Stimulated activated CD4-positive, alpha-beta T cell treated with anti-CD3 and anti-CD28 coated beads, Interleukin-4, amount 100 ng/mL, for 48 hours (primary cell): ENCODE data around the gene CLRN1.

ENCODE experiments used
- DNase-seq, 2 donors: peaks; one replicate each; pipeline ENCODE4 v3.0.0-alpha.2; 2020; ENCODE audit warnings: low read depth in 2 of 2

The CLRN1 gene

DNA sequence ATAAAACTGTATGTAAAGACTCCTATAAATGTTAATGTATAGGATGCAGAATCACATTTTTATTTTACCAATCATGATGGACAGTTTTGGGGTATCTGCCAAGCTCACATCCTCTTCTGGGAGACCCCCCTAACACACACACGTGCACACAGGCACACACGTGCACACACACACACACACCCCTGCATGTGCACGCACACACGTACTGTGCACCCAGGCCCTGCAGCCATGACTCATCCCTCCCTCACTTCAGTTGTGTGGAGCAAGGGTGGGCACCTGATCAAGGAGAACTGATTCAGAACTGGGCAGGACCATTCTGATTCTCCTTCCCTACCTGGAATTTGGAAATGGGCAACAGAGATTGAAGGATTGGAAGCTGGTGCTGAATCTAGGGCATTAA lies 51.3 kb downstream of the CLRN1 start:
- DNase-seq: no peak

DNA sequence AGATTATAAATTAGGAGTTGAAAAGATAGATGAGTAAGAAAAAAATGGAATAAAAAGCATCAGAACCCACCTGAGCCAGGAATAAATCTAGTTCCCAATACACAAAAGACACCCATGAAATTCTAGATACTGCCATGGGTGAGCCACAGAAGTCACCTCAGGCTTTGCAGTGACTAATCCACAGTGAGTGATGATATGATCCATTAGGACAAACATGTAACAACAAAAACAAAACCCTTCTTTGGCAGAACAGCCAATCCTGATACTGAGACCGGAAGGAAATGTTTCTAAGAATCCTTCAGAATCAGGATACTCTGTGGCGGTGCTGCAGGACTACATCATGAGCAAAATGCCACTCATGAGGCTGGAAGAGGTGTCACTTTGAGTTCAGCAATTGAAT lies 52.3 kb downstream of the CLRN1 start:
- DNase-seq: no peak

DNA sequence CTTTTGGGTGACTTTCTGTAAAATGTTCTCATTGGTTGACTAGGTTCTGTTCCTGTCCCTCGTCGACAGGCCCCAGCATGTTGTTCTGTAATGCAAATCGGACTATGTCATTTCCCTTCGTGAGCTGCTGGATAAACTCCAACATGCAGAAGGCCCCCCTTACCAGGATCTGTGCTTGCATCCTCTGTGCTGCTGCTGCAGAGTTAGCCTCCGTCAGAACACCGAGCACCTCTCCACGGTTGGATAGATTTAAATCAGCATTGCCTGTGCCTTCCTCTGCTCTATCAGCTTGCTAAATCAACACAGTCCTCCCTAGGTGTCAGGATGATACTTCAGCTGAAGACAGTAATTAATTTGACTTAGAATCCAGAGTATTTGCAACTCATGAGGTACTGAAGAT lies 54.6 kb downstream of the CLRN1 start:
- DNase-seq: no peak

DNA sequence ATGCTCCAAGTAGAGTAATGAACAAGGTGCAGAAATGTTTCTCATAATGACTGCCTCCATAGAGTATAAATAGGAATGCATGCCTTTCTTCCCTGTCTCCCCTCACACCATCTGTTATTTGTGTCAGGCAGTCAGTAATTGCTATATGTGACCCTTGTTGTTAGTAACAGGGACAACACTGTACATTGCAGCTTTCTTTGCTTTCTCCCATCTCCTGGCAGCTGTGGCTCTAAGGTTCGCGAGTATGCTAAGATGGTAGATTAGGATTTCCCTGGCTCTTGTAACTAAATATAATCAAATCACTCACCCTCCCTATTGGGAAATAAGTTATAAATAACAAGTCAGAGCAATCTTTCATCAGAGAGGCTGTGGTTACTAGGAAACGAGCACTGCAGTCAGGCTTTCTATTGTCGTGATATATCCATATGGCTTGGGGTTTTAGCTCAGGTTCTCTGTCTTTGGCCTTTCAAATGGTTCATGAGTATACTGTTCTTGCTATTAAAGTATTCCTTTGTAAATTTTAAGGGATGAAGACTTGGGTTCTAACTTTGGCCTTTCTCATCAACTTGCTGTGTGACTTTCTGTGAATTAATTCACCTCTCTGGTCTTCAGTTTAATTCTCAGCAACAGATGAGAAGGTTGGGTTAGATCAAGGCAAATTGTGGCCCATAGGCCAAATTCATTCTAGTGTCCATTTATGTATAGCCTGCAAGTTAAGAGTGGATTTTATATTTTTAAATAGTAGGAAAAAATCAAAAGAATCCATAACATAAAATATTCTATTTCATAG lies 59.2 kb downstream of the CLRN1 start:
- no peak for DNase-seq

DNA sequence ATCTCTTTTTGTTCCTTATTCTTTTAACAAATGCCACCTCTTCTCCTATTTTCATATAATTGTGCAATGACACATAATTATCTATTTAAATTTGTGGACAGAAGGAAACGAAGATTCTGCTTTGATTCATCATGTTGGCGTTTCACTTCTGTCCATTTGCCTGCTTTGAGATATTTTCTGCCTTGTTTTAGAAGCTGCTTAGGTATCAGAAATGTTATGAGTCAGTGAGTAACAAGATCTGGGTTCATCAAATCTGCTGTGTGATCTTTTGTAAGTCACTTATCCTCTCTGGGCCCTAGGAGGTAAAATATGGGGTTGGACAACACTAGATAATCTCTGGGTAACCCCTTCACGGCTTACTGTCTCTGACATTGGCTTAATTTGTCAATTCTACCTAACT lies 60.0 kb downstream of the CLRN1 start:
- no peak for DNase-seq

DNA sequence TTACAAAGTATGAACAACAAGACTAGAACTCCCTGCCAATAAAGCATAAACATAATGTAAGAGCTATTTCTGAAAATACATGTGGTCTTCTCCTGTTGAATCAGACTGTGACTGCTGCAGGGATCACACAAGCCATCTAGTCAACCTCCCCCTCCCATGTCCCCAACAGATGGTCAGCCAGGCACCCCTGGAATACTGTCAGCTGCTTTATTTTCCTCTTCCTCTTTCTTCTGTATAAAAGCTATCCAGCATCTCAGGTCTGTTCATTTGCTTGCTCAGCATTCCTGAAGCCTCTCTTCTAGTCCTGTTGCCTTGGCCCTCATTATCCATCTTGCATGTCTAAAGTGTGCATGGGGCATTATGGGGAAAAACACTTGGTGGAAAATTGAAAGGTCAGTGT lies 60.8 kb downstream of the CLRN1 start:
- DNase-seq: no peak

DNA sequence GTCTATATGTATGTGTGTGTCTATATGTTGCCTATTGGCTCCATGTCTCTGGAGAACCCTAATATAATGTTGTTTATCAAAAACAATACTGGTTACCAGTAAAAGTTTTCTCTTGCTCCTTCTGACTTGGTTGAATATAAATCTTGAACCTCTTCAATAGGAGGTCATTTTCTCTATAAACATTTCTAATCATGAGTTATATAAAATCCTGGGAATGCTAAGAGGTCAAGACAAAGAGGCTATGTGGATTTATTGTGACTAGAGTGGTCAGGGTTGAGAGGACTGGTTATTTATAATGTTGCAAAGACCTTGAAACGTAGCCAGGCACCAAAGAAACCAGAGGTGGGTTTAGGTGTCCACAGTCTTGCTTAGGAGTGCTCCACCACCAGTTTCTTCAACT lies 66.1 kb downstream of the CLRN1 start:
- DNase-seq: no peak

DNA sequence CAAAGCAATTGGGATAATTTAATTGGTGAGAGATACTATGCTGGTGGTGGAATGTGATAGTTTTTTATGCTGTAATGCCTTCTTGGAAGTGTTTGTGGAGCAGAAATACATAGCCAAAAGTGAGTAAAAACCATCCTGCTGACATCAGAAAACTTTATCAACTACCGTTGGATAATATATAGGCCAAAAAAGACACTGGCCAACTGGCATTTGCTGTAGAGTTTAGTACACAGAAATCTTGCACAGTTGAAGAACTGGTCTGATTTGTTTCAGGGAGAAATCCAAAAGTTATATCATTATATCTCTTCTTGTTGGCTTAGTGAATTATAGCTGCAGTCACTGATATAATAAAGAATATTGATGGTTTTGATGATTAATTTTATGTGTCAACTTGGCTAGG lies 66.8 kb downstream of the CLRN1 start:
- DNase-seq: no peak

DNA sequence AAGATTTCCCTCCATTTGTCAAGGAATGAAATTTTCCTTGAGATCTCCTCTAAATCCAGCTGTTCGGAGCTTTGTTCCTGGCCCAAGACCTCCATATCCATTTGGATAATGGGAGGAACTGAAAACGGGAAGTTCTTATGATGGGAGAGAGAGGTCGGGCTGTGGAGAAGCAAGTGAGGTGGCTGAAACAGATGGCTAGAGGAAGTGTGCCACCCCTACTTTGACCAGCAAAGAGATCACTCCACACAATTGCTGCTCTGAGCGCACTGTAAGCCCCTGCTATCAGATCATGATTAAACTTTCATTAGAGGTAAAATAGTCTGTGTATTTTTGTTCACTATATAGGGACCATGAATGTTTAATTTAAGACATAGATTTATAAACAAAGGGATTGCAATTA lies 67.2 kb downstream of the CLRN1 start, which contains the start of gene MINDY4B:
Gene MINDY4B, minus strand, starts transcription at position 101 of the 400 bp plus-strand sequence. Its CDS starts 0 bp downstream, at position 101.
- DNase-seq: no peak

DNA sequence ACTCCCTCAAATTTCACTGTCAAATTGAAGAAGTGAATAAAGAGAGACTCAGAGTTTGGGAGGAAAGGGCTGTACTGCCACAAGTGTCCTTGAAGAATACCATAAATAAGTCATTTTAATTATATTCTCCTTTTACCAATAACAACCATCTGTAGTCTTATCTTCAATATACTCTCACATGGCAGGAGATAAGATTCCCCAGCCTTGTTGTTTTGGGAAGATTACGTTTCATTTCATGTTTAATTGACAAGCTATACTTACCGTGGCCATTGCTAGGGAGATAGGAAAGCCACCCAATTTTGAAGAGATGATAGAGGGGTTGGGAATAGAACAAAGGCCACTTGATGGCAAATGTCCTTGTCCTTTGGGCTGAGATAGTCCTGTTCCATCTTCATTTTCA lies 69.5 kb downstream of the CLRN1 start:
- no peak for DNase-seq

DNA sequence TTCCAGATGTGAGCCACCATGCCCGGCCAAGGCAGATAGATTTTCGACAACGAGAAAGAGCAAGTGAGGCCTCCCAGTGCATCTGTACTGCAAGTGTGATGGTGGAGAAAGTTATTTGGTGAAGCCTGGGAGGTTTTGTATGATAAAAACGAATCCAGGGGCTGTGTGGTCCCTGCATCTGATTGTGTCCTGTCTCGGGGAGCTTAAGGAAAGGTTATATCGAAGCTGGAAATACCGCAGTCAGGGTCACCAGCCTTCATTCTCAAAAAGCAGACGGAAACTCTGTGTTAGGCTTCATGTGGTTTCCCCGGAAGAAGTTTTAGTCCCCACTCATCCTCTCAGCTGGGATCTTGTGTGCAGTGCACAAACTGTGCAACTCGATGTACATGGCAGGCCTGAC lies 70.7 kb downstream of the CLRN1 start:
- DNase-seq: no peak

DNA sequence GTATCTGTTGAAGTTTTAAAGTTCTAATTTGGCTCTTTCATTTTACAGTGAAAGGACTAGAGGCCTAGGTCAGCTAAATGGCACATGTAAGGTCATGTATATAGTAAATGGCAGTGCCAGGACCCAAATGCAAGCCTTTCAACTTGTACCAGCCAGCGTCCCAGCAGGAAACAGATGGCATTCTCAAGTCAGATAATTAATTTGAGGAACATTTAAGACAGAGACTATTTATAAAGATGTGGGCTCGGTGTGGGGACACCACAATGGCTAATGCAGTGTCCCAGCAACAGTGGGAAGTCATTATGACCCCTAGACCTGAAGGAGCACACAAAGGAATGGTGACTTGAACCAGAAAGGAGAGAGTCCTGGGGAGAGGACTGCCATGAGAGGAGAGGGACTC lies 73.4 kb downstream of the CLRN1 start:
- DNase-seq: no peak

DNA sequence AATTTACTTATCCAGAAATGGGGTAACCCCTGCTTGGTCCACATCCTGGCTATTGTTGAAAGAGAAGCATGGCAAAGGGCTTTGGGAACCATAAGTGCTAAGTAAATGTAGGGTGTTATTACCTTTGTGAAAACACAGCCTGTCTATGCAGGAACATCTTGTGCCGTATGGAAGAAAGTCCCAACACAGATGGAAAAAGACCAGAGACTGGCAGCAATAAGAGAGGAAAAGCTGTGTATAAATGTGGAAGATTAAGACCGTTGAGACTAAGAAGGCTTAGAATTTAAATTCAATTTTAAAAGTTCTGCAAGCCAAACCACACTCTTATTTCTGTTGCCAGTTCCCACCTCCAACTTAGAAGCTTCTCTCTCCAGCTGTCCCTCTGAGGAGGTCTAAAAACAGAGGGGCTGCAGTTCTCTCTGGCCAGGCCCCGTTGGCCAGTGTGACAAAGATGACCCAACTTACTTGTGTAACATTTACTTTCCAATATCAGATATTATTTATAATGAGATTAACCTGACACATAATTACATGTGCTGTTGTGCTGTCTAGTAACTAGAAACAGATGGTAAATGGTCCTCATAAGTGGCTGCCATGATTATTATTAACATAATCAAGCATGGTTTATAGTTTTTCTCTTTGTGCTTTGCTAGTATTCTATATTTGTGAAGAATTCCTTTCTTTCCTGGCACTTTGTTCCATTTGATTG lies 74.3 kb downstream of the CLRN1 start:
- DNase-seq: no peak

DNA sequence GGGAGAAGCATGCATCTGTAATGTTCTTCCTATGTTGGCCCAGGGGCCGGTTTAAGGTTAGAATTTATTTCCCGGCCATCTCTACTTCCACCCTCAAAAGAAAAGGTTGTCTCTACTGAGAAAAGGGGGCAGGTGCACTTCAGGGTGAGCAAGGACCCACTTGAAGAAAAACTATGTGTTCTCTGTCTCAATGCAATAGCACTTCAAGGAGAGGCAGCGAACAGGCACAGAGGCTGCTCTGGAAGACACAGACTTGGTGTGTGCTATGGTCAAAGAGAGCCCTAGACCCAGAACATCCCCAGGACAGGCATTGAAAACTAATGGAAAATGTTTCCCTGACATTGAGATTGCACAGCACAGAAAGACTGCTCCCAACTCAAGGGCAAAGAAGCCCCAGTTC lies 74.9 kb downstream of the CLRN1 start:
- DNase-seq: no peak

DNA sequence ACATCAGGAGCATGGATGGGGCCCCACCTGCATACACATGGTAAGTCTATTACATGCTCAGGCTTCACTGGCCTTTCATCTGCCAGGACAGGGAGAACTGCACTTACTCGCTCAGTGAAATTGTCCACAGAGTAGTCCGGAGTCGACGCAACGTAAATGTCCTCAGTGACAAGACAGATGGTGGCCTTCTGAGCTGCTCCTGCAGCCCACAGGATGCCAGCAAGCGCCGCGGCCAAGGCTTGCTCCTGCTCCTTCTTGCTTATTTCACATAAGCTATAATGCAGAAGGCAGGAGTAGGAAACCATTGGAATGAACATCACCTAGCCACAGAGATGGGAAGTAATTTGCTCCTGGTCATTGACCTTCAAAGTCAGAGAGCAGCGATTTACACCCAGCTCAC lies 81.7 kb downstream of the CLRN1 start:
- no peak for DNase-seq

DNA sequence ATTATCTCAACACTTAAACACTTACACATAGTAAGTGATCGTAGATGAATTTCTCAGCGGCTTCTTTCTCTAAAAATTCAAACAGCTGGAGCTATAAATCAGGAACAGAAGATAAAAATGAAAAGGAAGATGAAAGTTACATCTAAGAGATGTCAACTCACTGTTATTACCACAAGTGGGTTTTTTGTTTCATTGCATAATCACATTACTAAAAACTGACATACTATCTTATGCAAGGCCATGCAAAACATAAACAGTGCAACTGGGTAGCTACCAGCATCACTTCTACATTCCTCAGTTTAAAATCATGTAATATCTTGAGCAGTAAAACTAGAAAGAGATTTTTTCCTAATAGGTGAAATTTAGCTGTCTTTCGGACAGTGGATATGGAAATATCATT lies 82.2 kb downstream of the CLRN1 start:
- DNase-seq: no peak

DNA sequence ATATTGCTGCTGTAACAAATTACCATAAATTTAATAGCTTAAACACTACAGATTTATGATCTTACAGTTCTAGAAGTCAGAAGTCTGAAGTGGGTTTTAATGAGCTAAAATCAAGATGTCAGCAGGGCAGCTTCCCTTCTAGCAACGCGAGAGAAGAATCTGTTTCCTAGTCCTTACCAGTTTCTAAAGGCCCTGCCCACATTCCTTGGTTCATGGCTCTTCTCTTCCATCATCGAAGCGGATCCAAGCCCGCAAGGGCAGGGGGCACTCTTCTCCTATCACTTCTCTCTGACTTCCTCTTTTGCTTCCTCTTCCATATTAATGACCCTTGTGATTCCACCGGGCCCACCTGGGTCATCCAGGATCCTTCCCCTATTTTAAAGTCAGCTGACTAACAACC lies 83.4 kb downstream of the CLRN1 start:
- no peak for DNase-seq

DNA sequence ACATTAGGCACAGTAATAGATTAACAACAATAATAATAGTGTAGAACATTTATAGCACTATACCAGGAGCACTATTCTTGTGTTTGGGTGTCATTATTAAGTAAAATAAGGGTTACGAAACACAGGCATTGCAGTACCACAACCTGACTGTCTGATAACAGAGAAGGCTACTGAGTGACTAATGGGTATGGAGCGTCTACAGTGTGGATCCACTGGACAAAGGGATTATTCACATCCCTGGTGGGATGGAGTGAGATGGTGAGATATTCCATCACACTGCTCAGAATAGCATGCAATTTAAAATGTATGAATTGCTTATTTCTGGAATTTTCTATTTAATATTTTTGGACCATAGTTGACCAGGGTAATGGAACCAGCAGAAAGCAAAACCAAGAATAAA lies 85.5 kb downstream of the CLRN1 start:
- no peak for DNase-seq

DNA sequence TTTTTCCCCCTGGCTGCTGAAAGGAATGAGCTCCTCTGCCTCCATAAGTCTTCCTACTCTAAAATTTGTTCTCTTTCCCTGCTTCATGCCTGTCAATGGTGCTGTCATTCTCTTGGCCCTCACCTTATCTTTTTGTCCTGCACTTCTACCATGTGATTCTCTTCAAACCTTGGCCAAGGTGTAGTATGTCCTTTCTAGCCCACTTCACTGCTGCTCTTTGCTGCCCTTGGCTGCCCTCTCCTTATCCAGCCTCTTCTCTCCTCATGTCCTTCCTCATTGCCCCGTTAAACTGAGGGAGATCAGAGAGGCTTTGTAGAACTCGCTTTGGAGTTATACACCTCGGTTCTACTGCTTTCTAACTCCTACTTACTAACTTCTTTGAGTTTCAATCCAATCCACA lies 87.0 kb downstream of the CLRN1 start:
- no peak for DNase-seq

DNA sequence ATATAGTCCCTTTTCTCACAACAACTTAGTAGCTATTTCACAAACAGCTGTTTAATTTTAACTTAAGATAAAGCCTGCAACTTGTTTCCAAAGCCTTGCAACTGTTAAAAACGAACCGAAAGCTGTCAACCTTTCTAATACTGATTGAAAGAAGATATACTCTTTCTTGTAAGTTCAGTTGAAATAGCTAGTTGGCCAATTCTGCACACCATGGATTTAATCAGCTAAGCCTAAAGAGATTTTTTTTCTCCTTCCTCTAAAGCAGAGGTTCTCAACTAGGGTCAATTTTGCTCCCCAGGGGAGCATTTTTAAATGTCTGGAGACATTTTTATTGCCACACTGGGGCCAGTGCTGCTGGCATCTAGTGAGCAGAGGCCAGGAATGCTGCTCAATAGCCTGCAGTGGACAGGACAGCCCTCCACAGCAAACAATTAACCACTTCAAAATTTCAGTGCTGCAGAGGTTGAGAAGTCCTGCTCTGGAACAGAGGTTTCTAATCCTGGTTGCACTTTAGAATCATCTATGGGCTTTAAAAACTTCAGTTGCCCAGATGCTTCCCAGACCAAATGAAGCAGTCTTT lies 93.4 kb downstream of the CLRN1 start:
- no peak for DNase-seq

DNA sequence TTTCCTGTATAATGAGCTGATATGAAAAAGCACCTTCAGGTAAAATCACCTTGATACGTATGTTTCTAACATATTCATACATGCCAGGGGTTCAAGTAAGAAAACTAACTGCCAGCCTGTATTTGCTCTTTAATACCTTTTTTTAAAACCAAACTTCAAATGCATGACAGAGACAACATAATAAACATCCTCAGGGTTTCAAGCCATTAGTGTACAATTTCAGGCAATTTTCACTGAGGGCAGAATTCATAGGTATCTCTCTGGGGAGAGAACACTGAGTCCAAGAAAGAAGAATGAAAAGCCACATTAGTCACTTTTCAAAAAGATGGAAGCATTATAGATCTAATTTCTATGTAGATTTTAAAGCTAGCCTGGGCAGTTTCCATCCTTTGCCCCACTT lies 94.2 kb downstream of the CLRN1 start:
- DNase-seq: no peak

DNA sequence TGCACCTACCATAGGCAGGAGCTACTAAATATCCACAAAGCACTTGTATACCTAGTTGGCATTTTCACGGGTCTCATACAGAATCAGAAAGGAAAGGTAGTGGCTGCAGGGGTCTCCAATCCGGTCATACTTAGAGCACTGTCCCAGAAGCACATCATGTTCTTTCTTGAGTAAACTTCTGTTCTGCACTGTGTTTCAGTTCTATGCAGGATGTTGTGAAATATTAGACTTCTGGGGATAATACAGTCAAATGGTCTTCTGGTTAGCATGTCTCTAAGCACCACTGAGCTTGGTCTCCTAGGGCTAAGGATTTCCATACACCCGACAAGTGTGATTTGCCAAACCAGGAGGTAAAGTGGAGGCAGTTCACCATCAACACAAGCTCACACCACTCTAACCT lies 95.2 kb downstream of the CLRN1 start:
- no peak for DNase-seq

DNA sequence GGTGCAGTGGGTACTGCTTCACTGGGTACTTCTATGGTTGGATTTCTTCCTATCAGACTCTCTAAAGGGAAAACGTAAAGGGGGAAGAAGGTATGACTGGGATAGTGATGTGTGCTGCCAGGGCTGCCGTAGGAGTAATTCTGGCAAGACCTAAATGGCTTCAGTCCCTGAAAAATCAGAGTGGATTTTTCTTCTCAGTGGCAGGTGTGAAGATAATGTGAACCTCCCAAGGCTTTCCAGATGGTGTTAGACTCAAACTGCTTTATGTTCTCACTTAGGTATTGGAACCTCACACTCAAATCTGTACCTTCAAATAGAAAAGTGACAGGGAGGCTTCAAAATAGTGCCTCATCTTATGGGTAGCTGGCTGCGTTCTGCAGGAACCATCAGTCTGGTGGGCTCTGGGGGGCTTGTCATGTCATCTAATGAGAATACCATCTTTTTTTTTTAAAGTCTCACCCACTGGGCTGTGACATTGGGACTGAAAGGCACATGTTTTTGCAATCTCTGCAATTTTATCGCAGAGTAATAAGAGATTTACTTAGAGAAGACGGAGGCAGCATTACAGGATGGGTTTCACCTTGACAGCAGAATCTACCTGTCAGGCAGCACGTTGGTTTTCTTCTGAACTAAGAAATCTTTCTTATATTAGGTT lies 95.8 kb downstream of the CLRN1 start:
- DNase-seq: no peak
